Bronchial epithelial cell (primary cell): ENCODE measurements around the gene ST8SIA3. TPM values are rescaled to one million over a fixed set of nuclear protein-coding genes. Genes with fewer than 3 reads are reported as not detected.

Experiments used
- DNase-seq: peaks from one replicate; pipeline ENCODE4 v3.0.0-alpha.2; 2010; ENCODE audit warnings: low read depth
- FAIRE-seq: peaks from 2 replicates; lab custom pipeline; 2011; peaks lifted over from hg19 to GRCh38; lab: Jason Lieb, UNC
- H3K27me3 ChIP-seq: 2 replicates; pipeline ENCODE4 v1.5.1; 2011; ENCODE audit warnings: low read length; ENCODE audit not compliant: control insufficient read depth, insufficient read depth
- H3K36me3 ChIP-seq: 2 replicates; pipeline ENCODE4 v1.5.1; 2011; ENCODE audit warnings: low read length; ENCODE audit not compliant: control insufficient read depth, insufficient read depth
- H3K4me3 ChIP-seq: 2 replicates; pipeline ENCODE4 v1.5.1; 2011; ENCODE audit warnings: mild to moderate bottlenecking, low read depth, low read length, control low read depth
- total RNA-seq: library from RNA; depleted of rRNA; stranded (reverse); fragments of >200 nt; gene quantifications from 2 replicates; pipeline ENCODE4 v1.2.1, GENCODE V29; 2014
- TF ChIP-seq, protein P1 (sequence below): IDR thresholded peaks from 2 replicates; pipeline ENCODE4 v1.5.1; 2011; ENCODE audit warnings: mild to moderate bottlenecking, moderate library complexity, low read length, control low read depth, inconsistent platforms; ENCODE audit not compliant: insufficient read depth, severe bottlenecking

ST8SIA3 gene, protein sequence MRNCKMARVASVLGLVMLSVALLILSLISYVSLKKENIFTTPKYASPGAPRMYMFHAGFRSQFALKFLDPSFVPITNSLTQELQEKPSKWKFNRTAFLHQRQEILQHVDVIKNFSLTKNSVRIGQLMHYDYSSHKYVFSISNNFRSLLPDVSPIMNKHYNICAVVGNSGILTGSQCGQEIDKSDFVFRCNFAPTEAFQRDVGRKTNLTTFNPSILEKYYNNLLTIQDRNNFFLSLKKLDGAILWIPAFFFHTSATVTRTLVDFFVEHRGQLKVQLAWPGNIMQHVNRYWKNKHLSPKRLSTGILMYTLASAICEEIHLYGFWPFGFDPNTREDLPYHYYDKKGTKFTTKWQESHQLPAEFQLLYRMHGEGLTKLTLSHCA
- not detected in 2 replicates for total RNA-seq

DNA sequence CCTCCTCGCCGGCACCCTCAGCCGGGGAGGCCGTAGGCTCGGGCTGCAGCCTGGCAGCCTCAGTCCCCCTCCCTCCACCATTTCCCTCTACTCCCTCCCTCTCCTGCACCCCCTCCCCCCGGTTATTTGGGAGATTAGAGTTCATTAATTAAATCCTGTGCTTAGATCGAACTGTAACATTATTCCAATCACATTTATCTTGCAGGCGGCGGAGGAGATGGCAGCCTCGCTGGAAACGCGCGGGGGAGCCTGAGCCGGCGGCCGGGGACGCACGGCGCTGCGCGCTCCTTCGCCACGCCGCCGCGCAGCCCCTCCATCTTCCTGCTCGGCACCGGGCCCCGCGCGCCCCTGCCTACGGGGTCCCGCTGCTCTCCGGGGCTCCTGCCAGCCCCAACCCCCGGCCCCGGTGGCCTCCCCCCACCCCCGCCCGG is at the start of gene ST8SIA3:
Gene ST8SIA3 (plus strand): TSS at position 287 of the 431 bp plus-strand sequence. CDS start 290 bp downstream, outside the sequence.
- no peak for FAIRE-seq
- DNase-seq = no peak
- H3K4me3 ChIP-seq = no peak within 1 kb of the TSS
- H3K27me3 ChIP-seq = peaks cover 13% of the 10 kb centered on the region
- TF ChIP-seq, protein P1, sequence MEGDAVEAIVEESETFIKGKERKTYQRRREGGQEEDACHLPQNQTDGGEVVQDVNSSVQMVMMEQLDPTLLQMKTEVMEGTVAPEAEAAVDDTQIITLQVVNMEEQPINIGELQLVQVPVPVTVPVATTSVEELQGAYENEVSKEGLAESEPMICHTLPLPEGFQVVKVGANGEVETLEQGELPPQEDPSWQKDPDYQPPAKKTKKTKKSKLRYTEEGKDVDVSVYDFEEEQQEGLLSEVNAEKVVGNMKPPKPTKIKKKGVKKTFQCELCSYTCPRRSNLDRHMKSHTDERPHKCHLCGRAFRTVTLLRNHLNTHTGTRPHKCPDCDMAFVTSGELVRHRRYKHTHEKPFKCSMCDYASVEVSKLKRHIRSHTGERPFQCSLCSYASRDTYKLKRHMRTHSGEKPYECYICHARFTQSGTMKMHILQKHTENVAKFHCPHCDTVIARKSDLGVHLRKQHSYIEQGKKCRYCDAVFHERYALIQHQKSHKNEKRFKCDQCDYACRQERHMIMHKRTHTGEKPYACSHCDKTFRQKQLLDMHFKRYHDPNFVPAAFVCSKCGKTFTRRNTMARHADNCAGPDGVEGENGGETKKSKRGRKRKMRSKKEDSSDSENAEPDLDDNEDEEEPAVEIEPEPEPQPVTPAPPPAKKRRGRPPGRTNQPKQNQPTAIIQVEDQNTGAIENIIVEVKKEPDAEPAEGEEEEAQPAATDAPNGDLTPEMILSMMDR = no peak
- H3K36me3 ChIP-seq = no peaks in the 10 kb centered on the region

DNA sequence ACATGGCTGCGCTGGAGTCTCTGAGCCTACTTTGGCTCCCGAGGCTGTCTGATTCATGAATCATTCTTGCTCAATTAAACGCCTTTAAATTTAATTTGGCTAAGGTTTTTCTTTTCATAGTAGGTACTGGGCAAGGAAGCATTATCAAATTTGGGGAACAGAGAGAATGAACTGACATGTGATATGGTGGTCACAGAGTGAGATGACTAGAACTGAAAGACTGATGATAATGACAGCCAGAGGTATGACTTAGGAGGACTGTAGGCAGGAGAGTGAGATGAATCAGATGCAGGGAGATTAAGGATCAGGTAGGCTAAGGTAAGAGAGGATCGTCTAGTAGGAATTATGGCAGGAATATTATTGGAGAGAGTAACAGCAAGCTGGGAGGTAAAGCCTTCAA is 40.9 kb upstream of the ST8SIA3 start:
- no peak overlapping the region for H3K4me3 ChIP-seq
- no peak for DNase-seq
- no peaks in the 10 kb centered on the region for H3K27me3 ChIP-seq
- no peak for FAIRE-seq
- H3K36me3 ChIP-seq = no peaks in the 10 kb centered on the region
- TF ChIP-seq, protein P1 = no peak

DNA sequence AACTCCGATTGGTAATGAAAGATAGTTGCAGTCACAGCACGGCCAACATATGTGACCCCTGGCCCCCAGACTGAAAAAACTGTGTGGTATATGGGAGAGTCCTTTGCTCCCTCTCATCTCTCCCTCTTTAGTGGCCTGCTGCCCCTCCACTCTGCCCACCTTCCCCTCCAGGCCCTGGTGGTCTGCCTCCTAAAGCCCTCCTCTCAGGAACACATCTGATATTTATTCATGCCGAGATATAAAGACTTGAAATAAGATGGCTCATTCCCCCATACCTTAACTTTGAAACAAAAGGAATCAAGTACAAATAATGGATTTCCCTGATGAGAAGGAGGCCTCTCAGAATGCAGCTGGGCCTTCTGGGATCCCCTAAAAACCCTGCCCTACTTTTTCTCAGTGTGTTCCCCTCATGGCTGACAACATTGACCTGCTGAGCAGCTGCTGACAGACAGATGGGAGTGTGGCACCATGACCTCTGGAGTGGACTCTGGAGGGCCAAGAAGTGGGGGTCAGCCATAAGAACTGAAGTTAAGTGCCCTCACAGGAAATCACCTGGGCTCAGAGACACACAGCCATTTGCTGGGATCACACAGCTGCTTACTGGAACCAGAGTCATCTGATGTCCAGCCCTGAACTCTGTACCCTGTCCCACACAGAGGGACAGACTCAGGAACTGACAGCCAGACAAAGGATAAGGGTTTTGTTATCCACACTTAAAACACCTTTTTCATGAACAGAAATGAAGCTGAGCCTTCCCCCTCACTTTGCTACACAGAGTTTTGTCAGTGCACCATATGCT is 39.8 kb upstream of the ST8SIA3 start:
- H3K4me3 ChIP-seq = no peak overlapping the region
- H3K27me3 ChIP-seq = no peaks in the 10 kb centered on the region
- DNase-seq (no peak), FAIRE-seq (no peak)
- TF ChIP-seq, protein P1 = no peak
- no peaks in the 10 kb centered on the region for H3K36me3 ChIP-seq

DNA sequence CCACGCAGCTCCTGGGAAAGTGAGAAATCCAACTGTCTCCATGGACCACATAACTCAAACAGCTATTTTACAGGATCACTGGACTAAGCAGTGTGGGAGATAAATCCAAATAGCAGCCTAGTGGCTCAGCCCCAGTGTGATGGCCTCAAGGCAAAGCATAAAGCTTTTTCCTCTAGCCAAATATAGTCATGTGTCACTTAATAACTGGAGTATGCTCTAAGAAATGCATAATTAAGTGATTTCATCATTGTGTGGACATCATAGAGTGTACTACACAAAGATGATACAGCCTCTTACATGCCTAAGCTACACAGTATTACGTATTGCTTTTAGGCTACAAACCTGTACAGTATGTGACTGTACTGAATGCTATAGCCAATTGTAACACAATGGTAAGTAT is 31.8 kb upstream of the ST8SIA3 start:
- Histone ChIP-seq H3K36me3 (no peaks in the 10 kb centered on the region), H3K27me3 (peaks cover 2% of the 10 kb centered on the region), H3K4me3 (no peak overlapping the region)
- DNase-seq (peak; percentile 7), FAIRE-seq (no peak)
- TF ChIP-seq, protein P1 = no peak

DNA sequence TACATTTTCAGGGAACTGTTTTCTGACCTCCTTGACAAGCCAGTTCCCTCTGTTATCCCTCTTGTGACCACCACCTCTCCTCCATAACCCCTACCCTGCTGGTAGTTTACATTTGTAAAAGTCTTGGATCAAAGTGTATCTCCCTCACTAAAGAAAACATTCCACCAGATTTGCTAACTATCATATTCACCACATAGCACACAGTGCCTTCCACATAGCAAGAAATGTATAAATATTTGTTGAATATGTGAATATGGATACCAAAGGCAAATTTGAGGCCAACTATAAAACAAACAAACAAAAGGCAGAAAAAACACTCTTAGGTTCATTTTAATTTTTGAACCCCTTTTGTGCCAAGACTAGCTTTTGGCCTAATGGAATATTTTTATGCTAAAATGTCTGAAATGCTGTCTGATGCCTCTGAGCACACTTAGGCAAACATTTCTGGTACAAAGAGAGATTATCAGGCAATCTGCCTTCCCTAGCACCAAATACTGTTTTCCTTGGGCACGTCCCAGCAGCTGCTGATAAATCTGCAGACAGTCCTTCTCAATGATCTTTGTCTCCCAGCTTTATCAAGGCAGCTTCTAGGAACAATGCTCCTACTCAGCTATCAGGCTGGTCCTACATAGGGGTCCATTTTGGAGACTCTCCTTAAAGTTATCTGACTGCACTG is 26.7 kb upstream of the ST8SIA3 start:
- Histone ChIP-seq H3K27me3 (peaks cover 2% of the 10 kb centered on the region), H3K4me3 (no peak overlapping the region), H3K36me3 (no peaks in the 10 kb centered on the region)
- no peak for DNase-seq
- TF ChIP-seq, protein P1 = no peak
- FAIRE-seq = no peak
